DMS 273 (cell line): ENCODE measurements around the gene FGF18.
A peak's percentile ranks its signal among the peaks of the same experiment; 100 is the strongest.

Experiments
- DNase-seq: peaks from one replicate; lab custom pipeline; 2025; ENCODE audit not compliant: unreplicated experiment; lab: John Stamatoyannopoulos, UW

FGF18 gene

GRCh38 chr5:171422902-171423663 is 3.6 kb downstream of the FGF18 start:
- no peak for DNase-seq

GRCh38 chr5:171424726-171425125 is 5.3 kb downstream of the FGF18 start:
- DNase-seq: no peak

- no peak for DNase-seq
Measured at GRCh38 chr5:171425596-171426244, 6.3 kb downstream of the FGF18 start.

- DNase-seq: no peak
Measured at GRCh38 chr5:171426266-171426665, 6.8 kb downstream of the FGF18 start.

- DNase-seq: no peak
Measured at GRCh38 chr5:171426680-171427079, 7.2 kb downstream of the FGF18 start.

- no peak for DNase-seq
Measured at GRCh38 chr5:171427318-171428167, 8.1 kb downstream of the FGF18 start.

- no peak for DNase-seq
Measured at GRCh38 chr5:171428168-171428696, 8.8 kb downstream of the FGF18 start.

GRCh38 chr5:171428809-171429542 is 9.5 kb downstream of the FGF18 start:
- no peak for DNase-seq

GRCh38 chr5:171429543-171429910 is 10.1 kb downstream of the FGF18 start:
- DNase-seq: no peak

- no peak for DNase-seq
Measured at GRCh38 chr5:171431251-171431777, 11.9 kb downstream of the FGF18 start.

GRCh38 chr5:171432076-171432475 is 12.6 kb downstream of the FGF18 start:
- DNase-seq: no peak

GRCh38 chr5:171432583-171433351 is 13.3 kb downstream of the FGF18 start:
- DNase-seq: no peak

GRCh38 chr5:171433352-171433698 is 13.9 kb downstream of the FGF18 start:
- DNase-seq: no peak

- no peak for DNase-seq
Measured at GRCh38 chr5:171433982-171434676, 14.7 kb downstream of the FGF18 start.

- no peak for DNase-seq
Measured at GRCh38 chr5:171434874-171435273, 15.4 kb downstream of the FGF18 start.

- no peak for DNase-seq
Measured at GRCh38 chr5:171435908-171436307, 16.5 kb downstream of the FGF18 start.

GRCh38 chr5:171436804-171437285 is 17.4 kb downstream of the FGF18 start:
- no peak for DNase-seq

- DNase-seq: peak; percentile 50
Measured at GRCh38 chr5:171437286-171437821, 17.9 kb downstream of the FGF18 start.

GRCh38 chr5:171438738-171439137 is 19.3 kb downstream of the FGF18 start:
- no peak for DNase-seq
